GM19099 (cell line): ENCODE results near the gene ULK1.

ENCODE experiments used
- POLR2A ChIP-seq: IDR thresholded peaks from 3 replicates; pipeline ENCODE4 v1.6.1; 2011; ENCODE audit warnings: low read depth; ENCODE audit not compliant: insufficient read length; ENCODE audit errors: extremely low read depth

Gene ULK1

GRCh38 chr12:131897276-131897675 lies 2.9 kb downstream of the ULK1 start:
- TF ChIP-seq POLR2A, result no peak

- no peak for TF ChIP-seq POLR2A
These were observed 3.5 kb downstream of the ULK1 start for GRCh38 chr12:131897875-131898274.

- no peak for TF ChIP-seq POLR2A
These were observed 6.0 kb downstream of the ULK1 start for GRCh38 chr12:131900397-131900796.

GRCh38 chr12:131901431-131902331 lies 7.3 kb downstream of the ULK1 start:
- TF ChIP-seq POLR2A, result no peak

GRCh38 chr12:131902332-131903241 lies 8.2 kb downstream of the ULK1 start:
- no peak for TF ChIP-seq POLR2A

- no peak for TF ChIP-seq POLR2A
These were observed 9.1 kb downstream of the ULK1 start for GRCh38 chr12:131903270-131904255.

GRCh38 chr12:131904346-131904745 lies 9.9 kb downstream of the ULK1 start:
- no peak for TF ChIP-seq POLR2A

- TF ChIP-seq POLR2A, result no peak
These were observed 10.7 kb downstream of the ULK1 start for GRCh38 chr12:131905081-131905629.

GRCh38 chr12:131905630-131906091 lies 11.2 kb downstream of the ULK1 start:
- TF ChIP-seq POLR2A, result no peak

GRCh38 chr12:131907379-131908091 lies 13.1 kb downstream of the ULK1 start:
- no peak for TF ChIP-seq POLR2A

GRCh38 chr12:131908092-131909080 lies 14.0 kb downstream of the ULK1 start:
- TF ChIP-seq POLR2A, result no peak

GRCh38 chr12:131909081-131909751 lies 14.8 kb downstream of the ULK1 start:
- no peak for TF ChIP-seq POLR2A
